H1 (cell line): ENCODE measurements around the gene C5AR2. TPM values are rescaled to one million over a fixed set of nuclear protein-coding genes. Genes with fewer than 3 reads are reported as not detected.
A peak's percentile ranks its signal among the peaks of the same experiment; 100 is the strongest.

ENCODE experiments used
- CTCF ChIA-PET: fragments of 300-600 bp; sonication (Branson Sonifier 250); formaldehyde crosslinking; loops from one replicate; lab custom pipeline; 2021; ENCODE audit not compliant: partially characterized antibody; lab: Charles Lee
- POLR2A ChIA-PET: fragments of 300-600 bp; sonication (Branson Sonifier 250); formaldehyde crosslinking; loops from one replicate; lab custom pipeline; 2021; ENCODE audit warnings: inconsistent platforms; ENCODE audit not compliant: partially characterized antibody; lab: Charles Lee
- DNase-seq, 2 experiments: peaks; one replicate each; pipeline versions ENCODE4 v3.0.0 to v3.0.0-alpha.2; 2010 to 2022; ENCODE audit warnings: low spot score in 2 of 2, low read depth in 1 of 2, mixed read lengths in 1 of 2
- FAIRE-seq: peaks from 2 replicates; lab custom pipeline; 2011; peaks lifted over from hg19 to GRCh38; lab: Jason Lieb, UNC
- H2AFZ ChIP-seq: 2 replicates; pipeline ENCODE4 v1.8.1; 2012; ENCODE audit warnings: low read length, inconsistent platforms
- H2AK5ac ChIP-seq: 2 replicates; pipeline ENCODE4 v1.6.1; 2013; ENCODE audit warnings: low read depth, low read length
- H2BK120ac ChIP-seq: replicated peaks from 2 replicates; pipeline ENCODE3; 2013; ENCODE audit warnings: low read depth, low read length, inconsistent platforms
- H2BK12ac ChIP-seq: 2 replicates; pipeline ENCODE4 v1.6.1; 2013; ENCODE audit warnings: low read depth, low read length
- H2BK15ac ChIP-seq: 2 replicates; pipeline ENCODE4 v1.6.1; 2013; ENCODE audit warnings: low read length
- H2BK20ac ChIP-seq: 2 replicates; pipeline ENCODE4 v1.6.1; 2013; ENCODE audit warnings: low read length
- H2BK5ac ChIP-seq: 2 replicates; pipeline ENCODE4 v1.6.1; 2013; ENCODE audit warnings: low read depth, low read length
- H3K14ac ChIP-seq: 2 replicates; pipeline ENCODE4 v1.6.1; 2013; ENCODE audit warnings: inconsistent platforms; ENCODE audit not compliant: insufficient read length
- H3K18ac ChIP-seq: 2 replicates; pipeline ENCODE4 v1.6.1; 2013; ENCODE audit warnings: low read length; ENCODE audit errors: extremely low read depth
- H3K23ac ChIP-seq: 2 replicates; pipeline ENCODE4 v1.6.1; 2013; ENCODE audit warnings: inconsistent platforms; ENCODE audit not compliant: insufficient read length
- H3K23me2 ChIP-seq: 2 replicates; pipeline ENCODE4 v1.6.1; 2013; ENCODE audit warnings: low read depth, low read length
- H3K27ac ChIP-seq: 2 replicates; pipeline ENCODE4 v1.6.1; 2011; ENCODE audit warnings: low read depth, low read length, inconsistent platforms
- H3K27me3 ChIP-seq, 4 experiments: replicated peaks in 1 of 4; 1 replicate in 1 of 4; 2 replicates in 3 of 4; pipeline versions ENCODE4 v1.6.1 to v1.8.1; 2011 to 2013; ENCODE audit warnings: low read length in 3 of 4, mild to moderate bottlenecking in 3 of 4, inconsistent platforms in 2 of 4, mixed read lengths in 2 of 4, moderate library complexity in 1 of 4; ENCODE audit not compliant: control insufficient read depth in 3 of 4, insufficient read depth in 3 of 4; ENCODE audit errors: extremely low read depth in 1 of 4
- H3K36me3 ChIP-seq, 4 experiments: 2 replicates each; pipeline versions ENCODE4 v1.6.1 to v1.8.1; 2011 to 2013; ENCODE audit warnings: mild to moderate bottlenecking in 4 of 4, low read length in 3 of 4, moderate library complexity in 2 of 4, control low read depth in 1 of 4, inconsistent platforms in 1 of 4; ENCODE audit not compliant: insufficient read depth in 4 of 4, control insufficient read depth in 2 of 4
- H3K4ac ChIP-seq: replicated peaks from 2 replicates; pipeline ENCODE3; 2013; ENCODE audit warnings: low read length, low read depth, mixed read lengths, inconsistent platforms; ENCODE audit not compliant: insufficient read length
- H3K4me1 ChIP-seq, 4 experiments: replicated peaks in 1 of 4; 1 replicate in 1 of 4; 2 replicates in 3 of 4; pipeline versions ENCODE4 v1.6.1 to v1.8.1; 2011 to 2013; ENCODE audit warnings: low read length in 3 of 4, inconsistent platforms in 2 of 4, mixed read lengths in 1 of 4; ENCODE audit not compliant: insufficient read depth in 4 of 4, control insufficient read depth in 3 of 4
- H3K4me2 ChIP-seq, 2 experiments: 2 replicates each; pipeline versions ENCODE4 v1.6.1 to v1.8.1; 2011 to 2013; ENCODE audit warnings: low read depth in 2 of 2, low read length in 2 of 2, control low read depth in 1 of 2, inconsistent platforms in 1 of 2, mild to moderate bottlenecking in 1 of 2; ENCODE audit not compliant: insufficient read depth in 1 of 2
- H3K4me3 ChIP-seq, 4 experiments: fragments of 200-600, 300-600 bp in 1 of 4; sonication (generic), shearing (Covaris generic), sonication (Bioruptor Twin) in 1 of 4; 2 replicates each; pipeline versions ENCODE4 v1.5.1 to v1.8.1; 2011 to 2016; ENCODE audit warnings: low read length in 4 of 4, low read depth in 3 of 4, control low read depth in 2 of 4, inconsistent platforms in 2 of 4, mild to moderate bottlenecking in 2 of 4, mixed read lengths in 1 of 4, moderate library complexity in 1 of 4; ENCODE audit not compliant: insufficient read depth in 2 of 4; ENCODE audit errors: extremely low read depth in 1 of 4
- H3K56ac ChIP-seq: replicated peaks from 2 replicates; pipeline ENCODE3; 2013; ENCODE audit warnings: low read depth, mild to moderate bottlenecking, mixed read lengths, low read length, inconsistent platforms; ENCODE audit not compliant: insufficient read length
- H3K79me1 ChIP-seq: 2 replicates; pipeline ENCODE4 v1.6.1; 2013; ENCODE audit warnings: low read depth, low read length, control low read depth
- H3K79me2 ChIP-seq, 2 experiments: 2 replicates each; pipeline versions ENCODE4 v1.6.1 to v1.8.1; 2012 to 2013; ENCODE audit warnings: low read length in 2 of 2, mild to moderate bottlenecking in 2 of 2, inconsistent platforms in 1 of 2; ENCODE audit not compliant: insufficient read depth in 2 of 2, control insufficient read depth in 1 of 2
- H3K9ac ChIP-seq, 4 experiments: replicated peaks in 1 of 4; 1 replicate in 1 of 4; 2 replicates in 3 of 4; pipeline versions ENCODE4 v1.6.1 to v1.8.1; 2011 to 2013; ENCODE audit warnings: low read depth in 3 of 4, low read length in 3 of 4, control low read depth in 2 of 4, mild to moderate bottlenecking in 2 of 4, moderate library complexity in 2 of 4, inconsistent platforms in 1 of 4; ENCODE audit errors: extremely low read depth in 1 of 4
- H3K9me3 ChIP-seq, 2 experiments: 2 replicates each; pipeline versions ENCODE4 v1.6.1 to v1.8.1; 2012 to 2013; ENCODE audit warnings: mild to moderate bottlenecking in 2 of 2, moderate library complexity in 2 of 2, control low read depth in 1 of 2, inconsistent platforms in 1 of 2, low read depth in 1 of 2, low read length in 1 of 2, mixed read lengths in 1 of 2; ENCODE audit not compliant: insufficient read depth in 2 of 2
- H4K20me1 ChIP-seq, 2 experiments: replicated peaks in 1 of 2; 2 replicates each; pipeline versions ENCODE3 to v1.8.1; 2011 to 2013; ENCODE audit warnings: inconsistent platforms in 2 of 2, low read length in 2 of 2, mild to moderate bottlenecking in 1 of 2; ENCODE audit not compliant: insufficient read depth in 2 of 2, control insufficient read depth in 1 of 2
- H4K5ac ChIP-seq: 2 replicates; pipeline ENCODE4 v1.6.1; 2013; ENCODE audit warnings: low read length, low read depth, mixed read lengths, inconsistent platforms; ENCODE audit not compliant: insufficient read length
- H4K8ac ChIP-seq: 2 replicates; pipeline ENCODE4 v1.8.0; 2013; ENCODE audit warnings: mild to moderate bottlenecking, moderate library complexity, low read length, inconsistent platforms; ENCODE audit not compliant: insufficient read depth; ENCODE audit errors: extremely low read depth
- H4K91ac ChIP-seq: replicated peaks from 2 replicates; pipeline ENCODE3; 2013; ENCODE audit warnings: low read length, mixed read lengths, inconsistent platforms; ENCODE audit not compliant: insufficient read length
- GABPA ChIP-seq: IDR thresholded peaks from 2 replicates; pipeline ENCODE4 v1.6.1; 2011; ENCODE audit warnings: mild to moderate bottlenecking, low read length, moderate library complexity, borderline replicate concordance; ENCODE audit not compliant: insufficient read depth
- KDM1A ChIP-seq: fragments of 200-600, 300-600 bp; sonication (generic); IDR thresholded peaks from 2 replicates; pipeline ENCODE4 v1.7.1; 2016; ENCODE audit warnings: mild to moderate bottlenecking, low read length, borderline replicate concordance
- KDM4A ChIP-seq: IDR thresholded peaks from one replicate; pipeline ENCODE4 v1.7.1; 2012; ENCODE audit warnings: low read depth, mild to moderate bottlenecking, moderate library complexity, low read length, inconsistent platforms; ENCODE audit not compliant: severe bottlenecking
- POLR2A ChIP-seq, 2 experiments: IDR thresholded peaks; 1 replicate in 1 of 2; 2 replicates in 1 of 2; pipeline ENCODE4 v1.6.1; 2011; ENCODE audit warnings: low read depth in 2 of 2, low read length in 2 of 2, mild to moderate bottlenecking in 2 of 2; ENCODE audit errors: control extremely low read depth in 1 of 2
- SRF ChIP-seq: IDR thresholded peaks from 2 replicates; pipeline ENCODE4 v1.6.1; 2011; ENCODE audit warnings: mild to moderate bottlenecking, low read depth, low read length, moderate library complexity
- WGBS, 2 experiments: shearing (Covaris generic) in 1 of 2; methylation state at CpG; one replicate each; pipeline versions ENCODE4 v1.1.6 to v1.1.7; 2013 to 2015; ENCODE audit warnings: low lambda C conversion rate in 2 of 2, mixed read lengths in 2 of 2, inconsistent platforms in 1 of 2, low coverage in 1 of 2, missing lambda C conversion rate in 1 of 2; ENCODE audit not compliant: insufficient replicate concordance in 2 of 2, insufficient coverage in 1 of 2, insufficient read length in 1 of 2; ENCODE audit errors: extremely low coverage in 1 of 2, missing lambda C conversion rate in 1 of 2; 5-methylcytosine and 5-hydroxymethylcytosine counted together
- polyA plus RNA-seq, 7 experiments: library from polyadenylated mRNA; depleted of rRNA in 3 of 7; stranded (reverse) in 5 of 7; unstranded in 2 of 7; fragments of >200 nt in 5 of 7; fragments of 200-250 nt in 2 of 7; gene quantifications; 1 replicate in 5 of 7; 2 replicates in 1 of 7; 4 replicates in 1 of 7; pipeline versions ENCODE4 v1.2.1 to v1.2.3, GENCODE V29; 2011 to 2013; ENCODE audit warnings: missing spikeins in 2 of 7, mixed read lengths in 2 of 7
- total RNA-seq: library from RNA; stranded (reverse); fragmentation: NEBNext Ultra II Directional; extraction: Animal tissue kit (Norgen Biotek cat#: 25700); gene quantifications from 2 replicates; pipeline ENCODE4 v1.2.1, GENCODE V29; 2021

The C5AR2 gene
- total and polyA plus RNA-seq, 2 of the 8 experiments (the other 6 are each of a cell fraction or from before 2014, with no cell fraction given) = 0.08 to 0.15 TPM

DNA sequence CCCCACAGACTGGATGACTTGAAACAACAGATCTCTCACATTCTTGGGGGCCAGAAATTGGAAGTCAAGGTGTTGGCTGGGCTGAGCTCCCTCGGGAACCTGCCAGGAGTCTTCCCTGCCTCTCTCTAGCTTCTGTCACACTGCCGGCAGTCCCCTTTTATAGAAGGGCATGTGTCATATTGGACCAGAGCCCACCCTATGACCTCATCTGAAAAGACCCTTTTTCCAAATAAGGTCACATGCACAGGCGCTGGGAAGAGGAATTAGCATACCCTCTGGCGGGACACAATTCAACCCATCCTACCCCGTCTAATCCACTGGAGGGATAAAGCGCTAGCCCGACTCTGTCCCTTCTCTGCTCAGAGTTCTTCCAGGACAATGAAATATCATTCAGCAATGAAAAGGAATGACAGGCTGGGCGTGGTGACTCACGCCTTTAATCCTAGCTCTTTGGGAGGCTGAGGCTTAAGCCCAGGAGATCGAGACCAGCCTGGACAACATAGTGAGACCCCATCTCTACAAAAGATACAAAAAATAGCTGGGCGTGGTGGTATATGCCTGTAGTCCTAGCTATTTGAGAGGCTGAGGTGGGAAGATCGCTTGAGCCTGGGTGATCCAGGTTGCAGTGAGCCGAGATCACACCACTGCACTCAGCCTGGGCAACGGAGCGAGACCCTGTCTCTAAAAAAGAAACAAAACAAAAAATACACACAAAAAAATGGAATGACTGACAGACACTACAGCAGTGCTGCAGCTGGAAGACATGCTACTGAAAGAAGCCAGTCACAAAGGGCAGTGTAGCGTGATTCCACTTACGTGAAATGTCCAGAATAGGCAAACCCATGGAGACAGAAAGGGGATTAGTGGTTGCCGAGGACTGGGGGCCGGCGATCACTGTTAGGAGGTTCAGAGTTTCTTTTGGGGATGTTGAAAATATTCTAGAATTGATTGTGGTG lies 58.8 kb downstream of the C5AR2 start:
- no peak overlapping the region for H3K4me3 ChIP-seq
- 85% methylated on average over 20 of the region's 20 CpGs; no CpG with 5 or more reads in 1 of the 2 experiments for WGBS, 2 experiments
- H3K56ac ChIP-seq = no peak overlapping the region
- ChIA-PET POLR2A (interaction anchor here (0.5 to 1.8 kb wide), 17 partner anchors 9 to 220 kb away, joined by 3 to 6 read pairs (median 4); partner anchors contain the start of gene INAFM1), CTCF (interaction anchor here (0.8 to 4.1 kb wide), 41 partner anchors 10 to 375 kb away, joined by 3 to 50 read pairs (median 5); partner anchors contain the start of gene DHX34)
- peak overlapping the region; percentile 97; the same call in 1 of the 2 replicates for H2BK20ac ChIP-seq
- peak overlapping the region; percentile 91; the same call in 1 of the 2 replicates for H2BK12ac ChIP-seq
- H3K36me3 ChIP-seq = no peaks in the 10 kb centered on the region
- peak overlapping the region; percentile 90 for H2AK5ac ChIP-seq
- no peak overlapping the region for H4K5ac ChIP-seq
- no peak overlapping the region for H3K23ac ChIP-seq
- H4K8ac ChIP-seq = no peak overlapping the region
- H2AFZ ChIP-seq = no peak overlapping the region
- no peak overlapping the region for H3K4me2 ChIP-seq
- H3K79me1 ChIP-seq = no peaks in the 10 kb centered on the region
- H4K20me1 ChIP-seq = no peaks in the 10 kb centered on the region
- FAIRE-seq (no peak), DNase-seq (no peak)
- H2BK5ac ChIP-seq = peak overlapping the region; percentile 79; the same call in 1 of the 2 replicates
- no peak overlapping the region for H3K14ac ChIP-seq
- H3K79me2 ChIP-seq = no peaks in the 10 kb centered on the region
- no peaks in the 10 kb centered on the region; a peak in 1 of 7 replicates for H3K27me3 ChIP-seq
- no peak overlapping the region; the same call in 1 of the 2 replicates for H3K18ac ChIP-seq
- H3K9ac ChIP-seq = no peak overlapping the region
- no peak overlapping the region for H3K4ac ChIP-seq
- peak overlapping the region; percentile 38 for H2BK120ac ChIP-seq
- TF ChIP-seq SRF = peak; percentile 50; the same call in 1 of the 2 replicates
- TF ChIP-seq GABPA = no peak
- no peak for TF ChIP-seq KDM4A
- peak; percentile 94 for TF ChIP-seq KDM1A
- 0 out of 3 replicates have a peak, but pooled peaks of 1 of the 2 experiments have one; percentile 20 for TF ChIP-seq POLR2A (IDR thresholded peaks at IDR 0.05; ENCODE audit: control extremely low read depth in 1 of 2, low read depth in 2 of 2, low read length in 2 of 2)
- peak overlapping the region; percentile 48; the same call in 1 of the 2 replicates for H2BK15ac ChIP-seq
- H3K27ac ChIP-seq = no peak overlapping the region; the same call in 1 of the 2 replicates
- H3K9me3 ChIP-seq = peaks cover 0 to 7% of the 10 kb centered on the region in 2 experiments; a peak in 2 of 4 replicates
- H4K91ac ChIP-seq = peak overlapping the region; percentile 93
- H3K23me2 ChIP-seq = no peaks in the 10 kb centered on the region
- peaks cover 0 to 3% (median 0%) of the 10 kb centered on the region in 4 experiments; a peak in 4 of 7 replicates for H3K4me1 ChIP-seq
